Measurements from ENCODE around the gene NMRK1.

Gene NMRK1

GRCh38 chr9:75067894-75068293 is 20.1 kb downstream of the NMRK1 start:
- no peak overlapping the region for H3K4me3 ChIP-seq (replicated peaks; ENCODE audit: low read depth, low read length)
- no peak for DNase-seq (ENCODE audit: extremely low read depth, low read depth)
- TF ChIP-seq CTCF (IDR thresholded peaks at IDR 0.05; ENCODE audit: low read depth, low read length, missing control alignments) = no peak

- H3K4me3 ChIP-seq (replicated peaks; ENCODE audit: low read depth, low read length) = no peak overlapping the region
- no peak for TF ChIP-seq CTCF (IDR thresholded peaks at IDR 0.05; ENCODE audit: low read depth, low read length, missing control alignments)
- no peak for DNase-seq (ENCODE audit: extremely low read depth, low read depth)
Observed at GRCh38 chr9:75065510-75065909, 22.4 kb downstream of the NMRK1 start.

- H3K4me3 ChIP-seq (replicated peaks; ENCODE audit: low read depth, low read length) = no peak overlapping the region
- DNase-seq (ENCODE audit: extremely low read depth, low read depth) = no peak
- no peak for TF ChIP-seq CTCF (IDR thresholded peaks at IDR 0.05; ENCODE audit: low read depth, low read length, missing control alignments)
Observed at GRCh38 chr9:75064307-75065025, 23.5 kb downstream of the NMRK1 start.

GRCh38 chr9:75063556-75064305 is 24.2 kb downstream of the NMRK1 start:
- no peak for DNase-seq (ENCODE audit: extremely low read depth, low read depth)
- TF ChIP-seq CTCF (IDR thresholded peaks at IDR 0.05; ENCODE audit: low read depth, low read length, missing control alignments) = no peak
- no peak overlapping the region for H3K4me3 ChIP-seq (replicated peaks; ENCODE audit: low read depth, low read length)

GRCh38 chr9:75061169-75061568 is 26.8 kb downstream of the NMRK1 start:
- H3K4me3 ChIP-seq (replicated peaks; ENCODE audit: low read depth, low read length) = no peak overlapping the region
- no peak for TF ChIP-seq CTCF (IDR thresholded peaks at IDR 0.05; ENCODE audit: low read depth, low read length, missing control alignments)
- DNase-seq (ENCODE audit: extremely low read depth, low read depth) = no peak

GRCh38 chr9:75054368-75055001 is 33.5 kb downstream of the NMRK1 start:
- H3K4me3 ChIP-seq (replicated peaks; ENCODE audit: low read depth, low read length) = no peak overlapping the region
- TF ChIP-seq CTCF (IDR thresholded peaks at IDR 0.05; ENCODE audit: low read depth, low read length, missing control alignments) = no peak
- no peak for DNase-seq (ENCODE audit: extremely low read depth, low read depth)

Data from HFF-Myc (cell line).